Glomerular visceral epithelial cell (primary cell): Measurements from ENCODE around the gene TBRG4.
A peak's percentile ranks its signal among the peaks of the same experiment; 100 is the strongest.

Experiments
- DNase-seq: peaks from one replicate; pipeline ENCODE4 v3.0.0-alpha.2; 2016; ENCODE audit errors: extremely low spot score

The TBRG4 gene

DNA sequence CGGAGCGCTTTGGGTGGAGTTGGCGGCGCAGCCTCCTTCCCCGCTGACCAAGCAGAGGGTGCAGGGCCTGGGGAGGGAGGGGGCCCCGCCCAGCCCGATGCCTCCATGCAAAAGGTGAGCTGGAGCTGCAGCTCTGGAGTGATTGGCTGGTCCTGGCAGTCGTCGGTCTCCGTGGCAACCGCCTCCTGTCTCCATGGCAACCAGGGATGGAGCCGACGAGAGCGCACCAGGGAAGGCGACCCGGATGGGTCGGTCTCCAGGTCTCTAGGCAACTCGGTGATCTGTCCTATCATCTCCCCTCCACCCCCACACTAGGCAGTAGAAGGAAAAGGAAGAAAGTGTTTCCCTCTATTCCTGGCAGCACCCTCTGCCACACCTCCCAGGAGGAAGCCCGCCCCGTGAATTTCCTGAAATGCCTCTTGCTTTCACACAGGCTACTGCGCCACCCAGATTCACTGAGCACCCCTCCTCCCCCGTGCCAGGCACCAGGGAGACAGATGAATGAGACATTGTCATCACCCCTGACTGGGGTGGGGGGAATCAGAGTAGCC, 22.1 kb downstream of the TBRG4 start:
- peak; percentile 48 for DNase-seq

DNA sequence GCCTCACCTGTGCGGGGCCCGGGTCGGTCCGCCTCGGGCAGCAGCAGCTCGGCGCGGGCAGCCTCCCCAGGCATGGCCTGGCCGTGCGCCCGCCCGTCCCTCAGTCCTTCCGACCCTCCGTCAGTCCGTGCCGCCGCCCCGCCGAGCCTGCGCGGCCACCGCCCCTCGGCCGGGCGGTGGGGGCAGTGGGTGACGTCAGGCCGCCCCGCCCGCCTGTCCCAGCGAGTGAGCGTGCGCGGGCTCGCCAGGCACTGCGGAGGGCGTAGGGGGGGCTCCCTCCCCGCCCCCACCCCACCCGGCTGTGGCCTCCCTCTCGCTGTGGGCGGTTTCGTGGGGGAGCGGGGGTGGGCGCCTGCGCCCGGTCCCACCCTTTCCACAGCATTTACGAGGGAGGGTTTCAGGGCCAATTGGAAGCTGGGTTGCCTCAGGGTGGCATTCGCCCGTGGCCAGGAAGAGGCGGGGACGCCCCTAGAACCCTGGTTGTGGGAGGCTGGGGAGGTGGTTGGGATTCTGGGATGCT, 22.6 kb downstream of the TBRG4 start, which contains the start of gene NACAD:
Gene NACAD, minus strand, starts transcription at position 149 of the 520 bp plus-strand sequence. Its CDS starts 75 bp downstream, at position 74.
- peak; percentile 15 for DNase-seq

DNA sequence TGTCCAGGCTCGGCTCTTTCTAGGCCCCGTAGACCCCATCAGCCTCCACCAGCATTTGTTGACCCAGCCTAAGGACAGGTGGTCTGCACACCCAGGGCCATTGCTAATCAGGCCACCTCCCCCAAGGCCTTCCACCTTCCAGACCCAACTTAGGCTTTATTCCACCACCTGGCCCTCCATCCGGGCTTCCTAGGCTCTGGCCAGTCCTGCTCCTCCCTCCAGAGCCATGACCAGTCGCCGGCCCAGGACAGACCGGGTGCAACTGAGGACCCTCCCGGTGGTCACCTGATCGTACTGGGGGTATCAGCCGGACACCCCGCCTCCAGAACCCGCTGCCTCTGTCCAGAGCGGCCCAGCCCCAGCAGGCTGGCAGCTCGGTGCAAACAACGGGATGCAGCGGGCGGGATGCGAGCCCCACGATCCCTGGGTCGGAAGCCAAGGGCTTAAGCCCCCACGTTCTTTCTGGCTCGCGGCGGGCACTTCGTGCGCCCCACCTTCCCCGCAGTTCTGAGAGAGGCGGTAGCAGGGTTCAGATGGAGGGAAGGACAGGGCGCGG, 23.3 kb downstream of the TBRG4 start:
- no peak for DNase-seq

DNA sequence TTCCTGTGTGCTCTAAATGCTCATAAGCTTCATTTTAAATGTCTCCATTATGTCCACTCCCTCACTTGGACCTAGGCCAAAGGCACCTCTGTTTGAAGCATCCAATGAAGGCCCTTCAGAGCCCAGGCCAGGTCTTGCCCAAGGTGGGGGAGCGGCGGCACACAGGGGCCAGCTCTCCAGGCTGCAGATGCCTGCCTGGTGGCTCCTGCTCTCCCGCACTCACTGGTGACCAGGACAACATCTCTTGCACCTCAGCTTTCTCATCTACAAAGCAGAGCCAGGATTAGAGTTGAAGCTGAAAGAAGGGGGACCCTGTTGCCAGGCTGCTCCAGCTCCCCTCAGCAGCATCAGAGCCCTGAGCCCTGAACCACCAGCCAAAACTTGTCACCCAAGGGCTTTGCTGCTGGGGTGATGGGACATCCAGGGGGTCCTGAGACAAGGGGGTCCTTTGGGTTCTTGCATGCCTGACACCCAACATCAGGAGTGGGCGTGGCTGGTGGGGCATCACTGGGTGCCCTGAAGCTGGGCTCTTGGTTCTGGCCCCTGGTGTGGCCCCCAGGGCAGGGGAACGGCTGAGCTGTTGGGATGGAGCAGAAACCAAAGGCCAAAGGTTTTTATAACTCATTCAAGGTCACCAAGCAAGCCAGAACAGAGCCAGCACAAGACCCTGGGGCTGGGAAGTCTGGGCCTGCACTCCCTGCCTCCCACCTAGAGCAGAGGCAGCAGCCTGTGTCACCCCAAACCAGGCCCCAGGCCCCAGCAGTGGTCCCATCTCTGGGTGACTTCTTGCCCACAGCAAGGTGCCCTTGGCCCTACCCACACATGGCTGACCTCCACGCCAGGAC, 24.0 kb downstream of the TBRG4 start:
- DNase-seq = no peak

GRCh38 chr7:45086331-45087065, 25.0 kb downstream of the TBRG4 start:
- DNase-seq = no peak

DNA sequence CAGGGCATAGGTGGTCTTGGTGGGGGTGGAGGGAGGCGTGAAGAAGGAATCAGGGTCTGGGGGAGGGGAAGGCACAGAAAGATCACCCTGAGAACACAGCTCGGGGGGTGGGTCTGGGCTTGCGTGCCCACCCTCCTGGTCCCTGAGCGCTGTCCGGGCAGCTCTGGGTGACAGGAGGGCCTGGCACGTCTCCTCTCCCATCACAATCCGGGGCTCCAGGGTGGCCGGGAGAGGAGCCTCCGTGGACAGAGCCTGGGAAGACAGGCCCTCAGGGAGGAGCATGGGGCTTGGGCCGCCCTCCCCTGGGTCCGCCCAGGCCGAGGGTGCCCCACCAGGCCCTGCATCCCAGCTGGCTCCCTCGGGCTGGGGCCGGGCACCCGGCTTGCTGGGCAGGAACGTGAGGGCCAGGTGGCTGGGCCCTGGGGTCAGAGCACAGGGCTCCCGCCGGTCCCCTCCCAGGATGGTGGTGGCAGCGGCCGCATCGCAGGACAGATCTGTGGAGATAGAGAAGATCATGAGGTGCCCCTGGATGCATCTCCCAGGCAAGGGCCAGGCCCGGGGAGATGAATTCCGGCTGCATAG, 25.8 kb downstream of the TBRG4 start:
- DNase-seq = no peak

DNA sequence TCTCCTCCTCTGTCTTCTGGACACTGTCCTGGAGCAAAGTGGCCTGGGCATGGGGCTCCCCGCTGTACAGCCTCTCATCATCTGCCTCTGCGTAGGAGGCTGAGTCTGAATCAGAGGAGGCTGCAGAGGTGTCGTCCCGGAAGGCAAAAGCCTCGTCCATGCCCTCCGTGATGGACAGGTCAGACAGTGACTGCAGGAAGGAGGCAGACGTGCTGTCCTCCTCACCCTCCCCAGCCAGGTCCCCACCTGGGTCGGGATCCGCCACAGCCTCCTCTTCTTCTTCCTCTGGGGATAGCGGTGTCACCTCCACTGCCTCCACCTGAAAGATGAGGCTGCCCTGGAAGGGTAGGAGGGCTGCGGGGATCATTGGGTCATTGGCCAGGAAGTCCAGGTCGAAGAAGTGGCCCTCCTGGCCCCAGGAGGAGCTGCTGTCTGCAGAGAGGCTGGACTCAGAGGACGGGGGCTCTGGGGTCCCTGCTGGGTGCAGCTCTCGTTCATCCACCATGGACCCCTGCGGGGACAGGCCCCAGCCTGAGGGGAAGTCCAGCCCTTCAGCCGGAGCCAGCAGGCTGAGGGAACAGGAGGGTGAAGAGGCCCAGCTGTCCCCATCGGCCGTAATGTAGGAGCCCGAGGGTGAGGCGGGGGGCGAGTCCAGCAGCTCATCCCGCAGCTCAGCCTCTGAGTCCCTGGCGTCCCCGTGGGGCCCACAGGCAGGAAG, 26.4 kb downstream of the TBRG4 start:
- DNase-seq = no peak

GRCh38 chr7:45084336-45084735, 27.2 kb downstream of the TBRG4 start:
- DNase-seq = no peak

DNA sequence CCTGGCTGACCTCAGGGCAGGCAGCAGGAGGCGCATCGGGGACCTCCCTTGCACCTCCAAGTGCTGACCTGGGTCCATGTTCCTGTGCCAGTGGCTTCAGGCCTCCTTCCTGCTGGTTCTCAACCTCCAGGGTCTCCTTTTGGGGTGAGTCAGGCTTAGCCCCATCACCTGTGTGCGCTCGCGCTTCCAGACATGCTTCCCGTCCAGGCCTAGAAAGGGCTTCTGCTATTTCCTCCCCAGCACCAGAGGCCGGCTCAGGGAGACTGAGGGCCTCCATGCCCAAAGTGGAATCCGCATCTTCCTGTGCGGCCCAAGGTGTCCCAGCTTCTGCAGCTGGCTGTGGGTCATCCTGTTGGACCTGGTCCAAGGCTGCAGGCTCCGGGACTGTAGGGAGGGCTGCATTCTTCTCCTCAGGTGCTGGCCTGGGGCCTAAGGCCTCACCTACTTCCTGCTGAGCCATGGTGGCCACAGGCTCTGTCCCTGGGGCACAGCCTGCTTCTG, 28.6 kb downstream of the TBRG4 start:
- peak; percentile 30 for DNase-seq

DNA sequence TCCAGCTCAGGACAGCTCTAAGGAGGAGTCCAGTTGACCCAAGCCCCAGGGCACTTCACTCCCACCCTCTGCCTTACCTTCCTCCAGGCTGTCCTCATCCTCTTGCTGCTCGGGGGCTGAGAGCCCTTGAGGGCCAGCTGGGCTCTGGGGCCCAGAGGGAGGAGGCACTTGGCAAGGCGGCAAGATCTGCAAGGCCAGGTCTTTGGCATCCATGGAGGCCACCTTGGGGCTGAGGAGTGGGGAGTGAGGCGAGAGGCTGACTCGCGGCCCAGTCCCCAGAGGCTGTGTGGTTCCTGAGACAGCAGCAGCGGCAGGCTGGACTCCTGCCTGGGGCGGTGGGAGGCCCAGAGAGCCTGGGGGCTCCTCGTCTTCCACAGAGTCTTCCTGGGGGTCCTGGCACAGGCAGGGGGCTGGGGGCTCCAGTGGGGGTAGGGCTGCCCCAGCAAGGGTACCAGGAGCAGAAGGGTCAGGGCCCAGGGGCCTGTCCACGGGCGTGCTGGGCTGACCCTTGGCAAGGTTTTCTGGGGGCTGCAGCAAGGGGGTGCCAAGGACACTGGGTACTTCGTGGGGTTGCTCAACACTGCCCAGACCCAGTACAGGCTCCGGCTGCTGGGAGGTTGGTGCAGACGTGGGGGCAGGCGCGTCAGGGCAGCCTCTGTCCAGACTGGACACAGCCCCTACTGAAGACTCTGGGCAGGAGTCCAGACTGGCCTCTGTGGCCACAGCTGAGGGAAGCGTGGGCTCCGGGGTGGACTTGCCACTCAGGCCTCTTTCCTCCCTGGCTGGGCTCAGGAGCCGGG, 29.3 kb downstream of the TBRG4 start:
- DNase-seq = no peak

DNA sequence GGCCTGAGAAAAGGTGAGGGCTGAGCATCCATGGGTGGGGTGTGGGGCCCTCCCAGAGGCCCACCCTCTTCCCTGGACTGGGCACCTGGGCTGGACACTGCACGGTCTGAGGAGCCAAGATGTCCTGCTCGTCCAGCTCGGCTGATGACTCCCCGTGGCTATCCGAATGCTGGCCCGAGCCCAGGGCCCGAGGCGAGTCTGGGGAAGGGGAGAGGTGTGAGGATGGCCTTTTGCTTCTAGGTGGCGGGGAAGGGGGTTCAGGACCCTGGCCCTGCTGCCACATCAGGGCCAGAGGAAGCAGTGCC, 29.9 kb downstream of the TBRG4 start:
- DNase-seq = no peak

DNA sequence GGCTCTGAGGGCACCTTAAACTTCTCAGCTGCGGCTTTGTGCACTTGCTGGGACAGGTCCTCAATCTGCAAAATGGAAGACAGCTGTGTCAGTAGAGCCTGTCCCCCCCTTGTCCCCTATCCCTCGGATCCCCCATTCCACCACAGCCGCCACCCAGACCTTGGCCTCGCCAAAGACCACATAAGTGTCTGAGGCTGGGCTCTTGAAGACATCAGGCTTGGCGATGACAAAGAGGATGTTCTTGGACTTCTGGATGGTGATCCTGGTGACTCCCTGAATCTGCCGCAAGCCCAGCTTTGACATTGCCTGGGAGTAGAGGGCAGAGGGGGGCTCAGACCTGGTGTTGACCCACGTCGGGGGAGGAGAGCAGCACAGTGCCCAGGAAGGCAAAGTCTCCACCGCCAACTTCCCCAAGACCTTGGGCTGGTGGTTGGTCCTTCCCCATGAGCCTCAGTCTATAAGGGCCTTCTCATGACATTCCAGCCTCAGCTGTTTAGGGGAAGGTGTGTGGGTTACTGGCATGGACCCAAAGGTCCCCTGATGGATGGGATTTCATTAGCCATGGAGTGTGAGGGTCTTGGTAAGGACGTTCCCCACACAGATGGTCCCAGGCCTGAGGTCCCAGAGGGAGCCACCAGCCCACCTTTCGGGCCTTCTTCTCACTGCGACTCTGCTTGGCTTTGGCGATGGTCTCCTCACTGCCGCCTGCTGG, 30.4 kb downstream of the TBRG4 start:
- DNase-seq = no peak

GRCh38 chr7:45080265-45080957, 31.1 kb downstream of the TBRG4 start:
- DNase-seq = no peak

- DNase-seq = no peak
These were observed 33.3 kb downstream of the TBRG4 start for GRCh38 chr7:45078125-45078681.

DNA sequence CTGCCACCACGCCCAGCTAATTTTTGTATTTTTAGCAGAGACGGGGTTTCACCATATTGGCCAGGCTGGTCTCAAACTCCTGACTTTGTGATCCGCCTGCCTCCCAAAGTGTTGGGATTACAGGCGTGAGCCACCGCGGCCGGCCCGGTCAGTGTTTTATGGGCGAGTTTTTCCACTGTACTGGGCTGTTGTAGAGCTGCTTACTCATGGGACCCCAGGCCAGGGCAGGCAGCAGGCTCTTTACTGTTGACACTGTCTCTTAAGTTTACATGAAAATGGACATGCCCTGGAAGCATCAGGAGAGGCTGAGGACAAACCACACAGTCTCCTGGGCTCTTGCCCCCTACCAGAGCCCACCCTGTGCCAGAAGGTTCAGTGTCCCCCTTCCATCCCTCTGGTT, 33.9 kb downstream of the TBRG4 start:
- no peak for DNase-seq

DNA sequence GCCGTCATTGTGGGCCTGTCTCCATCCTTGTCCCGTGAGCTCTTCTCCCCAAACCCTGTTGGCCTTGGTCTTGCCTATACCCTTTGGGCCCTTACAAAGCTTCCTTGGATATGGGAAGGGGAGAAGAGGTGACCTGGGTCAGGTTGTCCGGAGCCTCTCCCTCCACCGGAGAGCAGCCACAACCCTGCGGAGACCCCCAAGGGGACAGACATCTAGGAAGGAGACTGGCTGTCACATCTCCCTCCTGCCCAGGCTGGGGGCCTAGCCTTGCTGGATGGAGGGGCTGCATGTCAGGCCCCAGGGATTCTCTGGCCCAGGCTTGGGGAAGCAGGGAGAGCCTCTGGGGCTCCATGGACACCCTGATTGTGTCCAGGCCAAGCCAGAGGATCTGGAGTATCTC, 34.6 kb downstream of the TBRG4 start:
- DNase-seq = no peak

DNA sequence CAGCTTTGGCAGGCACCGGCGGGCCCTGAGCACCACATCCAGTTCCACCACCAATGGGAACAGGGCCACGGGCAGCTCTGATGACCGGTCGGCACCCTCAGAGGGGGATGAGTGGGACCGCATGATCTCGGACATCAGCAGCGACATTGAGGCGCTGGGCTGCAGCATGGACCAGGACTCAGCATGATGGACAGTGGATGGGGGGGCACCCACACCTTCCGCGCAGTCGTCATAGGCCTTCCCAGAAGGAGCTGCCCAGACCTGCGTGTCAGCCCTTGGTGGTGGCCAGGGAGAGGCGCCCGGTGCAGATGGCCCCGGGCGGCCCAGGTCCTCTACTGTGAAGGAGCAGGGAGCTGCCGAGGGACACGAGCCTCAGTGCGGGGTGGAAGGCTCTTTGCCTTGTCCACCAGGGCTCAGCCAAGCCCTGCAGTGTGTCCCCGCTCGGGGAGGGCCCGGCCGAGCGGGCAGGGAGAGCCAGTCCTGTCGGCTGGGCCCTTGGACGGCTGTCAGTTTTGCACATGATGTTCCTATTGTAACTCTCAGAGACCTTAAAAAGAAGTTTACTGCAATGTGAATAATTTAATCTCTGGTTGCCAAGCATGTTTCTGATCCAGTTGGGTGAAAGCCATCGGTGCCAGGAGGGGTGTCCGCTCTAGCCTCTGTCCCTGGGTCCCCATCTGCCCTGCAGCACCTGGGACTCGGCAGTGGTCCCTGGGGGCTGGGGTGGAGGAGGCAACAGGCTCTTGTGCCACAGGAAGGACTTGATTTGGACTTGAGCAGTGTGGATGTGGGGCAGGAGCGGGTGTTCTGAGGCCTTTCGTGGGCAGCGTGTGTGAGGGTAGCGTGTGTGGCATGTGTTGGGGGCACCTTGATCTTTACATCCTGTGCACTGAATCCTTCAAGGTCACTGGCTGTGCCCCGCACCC, 35.4 kb downstream of the TBRG4 start:
- no peak for DNase-seq

GRCh38 chr7:45075355-45075644, 36.2 kb downstream of the TBRG4 start:
- DNase-seq = no peak
